ENCODE results near the gene ANK2. TPM values are rescaled to one million over a fixed set of nuclear protein-coding genes. Genes with fewer than 3 reads are reported as not detected.
"Not testable (repeated sequence)": the region's sequence is repeated elsewhere in the genome, so short reads cannot be mapped to it uniquely, and the experiment has no call there.

ANK2 gene
- total RNA-seq, 1 donor from 2014 or later = 121 TPM

- Histone ChIP-seq H3K4me3 (no peak overlapping the region), H3K9ac (no peak overlapping the region), H3K36me3 (no peaks in the 10 kb centered on the region), H3F3A (ENCODE audit: low read depth) (no peaks in the 10 kb centered on the region), H3K4me2 (no peak overlapping the region), H3K27me3 (no peaks in the 10 kb centered on the region), H3K27ac (no peak overlapping the region), H3K4me1 (no peaks in the 10 kb centered on the region), H3K79me2 (ENCODE audit: low read depth) (no peaks in the 10 kb centered on the region), H2AFZ (replicated peaks) (no peak overlapping the region), H4K20me1 (ENCODE audit: low read depth) (no peaks in the 10 kb centered on the region), H3K9me3 (ENCODE audit: low read depth) (no peaks in the 10 kb centered on the region)
- no peak for DNase-seq (ENCODE audit: low spot score)
- TF ChIP-seq EZH2 (IDR thresholded peaks at IDR 0.05) (no peak), EZH2phosphoT487 (IDR thresholded peaks at IDR 0.05) (no peak), CTCF (IDR thresholded peaks at IDR 0.05) (no peak)
- no peak overlapping the region for H3K4me3 Mint-ChIP-seq
- peaks cover under 1% of the 10 kb centered on the region for H3K4me1 Mint-ChIP-seq
- H3K36me3 Mint-ChIP-seq = peaks cover 5% of the 10 kb centered on the region
- no peaks in the 10 kb centered on the region for H3K27me3 Mint-ChIP-seq (ENCODE audit: insufficient read depth, low read depth)
- H3K9me3 Mint-ChIP-seq = no peaks in the 10 kb centered on the region
- H3K27ac Mint-ChIP-seq = no peak overlapping the region
These were observed 182.7 kb downstream of the ANK2 start for GRCh38 chr4:113232194-113232593.

GRCh38 chr4:113236916-113237315 lies 187.5 kb downstream of the ANK2 start:
- Histone ChIP-seq H3K4me3 (no peak overlapping the region), H3K27ac (no peak overlapping the region), H3K79me2 (ENCODE audit: low read depth) (no peaks in the 10 kb centered on the region), H3K4me1 (no peaks in the 10 kb centered on the region), H3K27me3 (no peaks in the 10 kb centered on the region), H3K4me2 (no peak overlapping the region), H3K9ac (no peak overlapping the region), H3K9me3 (ENCODE audit: low read depth) (no peaks in the 10 kb centered on the region), H3F3A (ENCODE audit: low read depth) (peaks cover 5% of the 10 kb centered on the region), H4K20me1 (ENCODE audit: low read depth) (no peaks in the 10 kb centered on the region), H2AFZ (replicated peaks) (no peak overlapping the region), H3K36me3 (peaks cover 5% of the 10 kb centered on the region)
- H3K36me3 Mint-ChIP-seq = peaks cover 5% of the 10 kb centered on the region
- H3K4me1 Mint-ChIP-seq = no peaks in the 10 kb centered on the region
- no peak for DNase-seq (ENCODE audit: low spot score)
- no peak overlapping the region for H3K27ac Mint-ChIP-seq
- H3K4me3 Mint-ChIP-seq = no peak overlapping the region
- no peaks in the 10 kb centered on the region for H3K9me3 Mint-ChIP-seq
- TF ChIP-seq EZH2phosphoT487 (IDR thresholded peaks at IDR 0.05) (no peak), EZH2 (IDR thresholded peaks at IDR 0.05) (no peak), CTCF (IDR thresholded peaks at IDR 0.05) (no peak)
- no peaks in the 10 kb centered on the region for H3K27me3 Mint-ChIP-seq (ENCODE audit: insufficient read depth, low read depth)

GRCh38 chr4:113243312-113243711 lies 193.9 kb downstream of the ANK2 start:
- Histone ChIP-seq H3F3A (ENCODE audit: low read depth) (peaks cover 14% of the 10 kb centered on the region), H3K9me3 (ENCODE audit: low read depth) (no peaks in the 10 kb centered on the region), H4K20me1 (ENCODE audit: low read depth) (no peaks in the 10 kb centered on the region), H3K4me1 (no peaks in the 10 kb centered on the region), H3K4me3 (no peak overlapping the region), H3K79me2 (ENCODE audit: low read depth) (no peaks in the 10 kb centered on the region), H3K27me3 (no peaks in the 10 kb centered on the region), H3K4me2 (no peak overlapping the region), H3K9ac (no peak overlapping the region), H3K36me3 (peaks cover 36% of the 10 kb centered on the region), H3K27ac (no peak overlapping the region), H2AFZ (replicated peaks) (no peak overlapping the region)
- TF ChIP-seq CTCF (IDR thresholded peaks at IDR 0.05) (no peak), EZH2 (IDR thresholded peaks at IDR 0.05) (no peak), EZH2phosphoT487 (IDR thresholded peaks at IDR 0.05) (no peak)
- DNase-seq (ENCODE audit: low spot score) = no peak
- no peaks in the 10 kb centered on the region for H3K4me1 Mint-ChIP-seq
- H3K9me3 Mint-ChIP-seq = peaks cover 2% of the 10 kb centered on the region
- H3K4me3 Mint-ChIP-seq = no peak overlapping the region
- peaks cover under 1% of the 10 kb centered on the region for H3K27me3 Mint-ChIP-seq (ENCODE audit: insufficient read depth, low read depth)
- no peak overlapping the region for H3K27ac Mint-ChIP-seq
- H3K36me3 Mint-ChIP-seq = no peaks in the 10 kb centered on the region

- H3K36me3 Mint-ChIP-seq; DNase-seq (ENCODE audit: low spot score): not testable (repeated sequence)
These were observed 195.3 kb downstream of the ANK2 start for GRCh38 chr4:113244747-113245146.

More at GRCh38 chr4:113244747-113245146, 195.3 kb downstream of the ANK2 start:
- H3K4me1 ChIP-seq; H3K9ac ChIP-seq; H2AFZ ChIP-seq (replicated peaks); H3K4me3 ChIP-seq; H3K9me3 Mint-ChIP-seq; H4K20me1 ChIP-seq (ENCODE audit: low read depth); H3K27me3 ChIP-seq; H3K79me2 ChIP-seq (ENCODE audit: low read depth); H3K4me2 ChIP-seq; H3K27ac ChIP-seq; H3K27ac Mint-ChIP-seq; H3K4me1 Mint-ChIP-seq; H3K4me3 Mint-ChIP-seq; H3K27me3 Mint-ChIP-seq (ENCODE audit: insufficient read depth, low read depth); H3K9me3 ChIP-seq (ENCODE audit: low read depth): not testable (repeated sequence)
- peaks cover 14% of the 10 kb centered on the region for H3F3A ChIP-seq (ENCODE audit: low read depth)
- peaks cover 43% of the 10 kb centered on the region for H3K36me3 ChIP-seq
